A673 (cell line): ENCODE data around the gene TTLL11.

ENCODE experiments used
- EZH2 ChIP-seq: fragments of 200-600 bp; sonication (generic); IDR thresholded peaks from 2 replicates; pipeline ENCODE4 v1.6.1; 2017; ENCODE audit warnings: borderline replicate concordance, low read depth, mild to moderate bottlenecking, mixed read lengths, antibody characterized with exemption, low read length; ENCODE audit not compliant: poor library complexity, severe bottlenecking
- TF ChIP-seq, protein P1 (sequence below): fragments of 300-800, 200-600 bp; sonication (generic); conservative IDR thresholded peaks from 2 replicates; pipeline ENCODE4 v1.5.1; 2017; ENCODE audit warnings: low read depth, mild to moderate bottlenecking, antibody characterized with exemption, low read length, moderate library complexity, mixed read lengths

DNA sequence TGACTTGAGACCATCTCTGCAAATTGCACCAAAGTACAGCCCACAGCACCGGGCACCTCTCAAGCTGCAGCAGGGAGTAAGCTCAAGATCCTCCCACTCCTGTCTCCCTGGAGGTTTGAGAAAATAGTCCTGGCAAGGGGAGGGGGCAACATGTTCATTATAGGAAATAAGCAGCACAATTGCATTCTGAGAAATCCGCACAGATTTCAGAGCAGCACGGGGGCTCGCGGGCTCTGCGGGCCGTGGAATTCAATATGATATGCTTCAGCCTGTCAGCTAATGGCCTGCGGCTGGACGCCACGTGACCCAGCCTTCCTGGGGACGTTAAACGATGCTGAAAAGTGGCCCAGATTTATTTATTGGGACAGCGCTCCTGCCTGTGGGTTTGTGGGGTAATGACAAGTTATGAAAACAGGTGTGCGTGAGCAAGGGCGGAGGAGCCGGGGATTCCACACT lies 285.3 kb downstream of the TTLL11 start:
- TF ChIP-seq, protein P1, sequence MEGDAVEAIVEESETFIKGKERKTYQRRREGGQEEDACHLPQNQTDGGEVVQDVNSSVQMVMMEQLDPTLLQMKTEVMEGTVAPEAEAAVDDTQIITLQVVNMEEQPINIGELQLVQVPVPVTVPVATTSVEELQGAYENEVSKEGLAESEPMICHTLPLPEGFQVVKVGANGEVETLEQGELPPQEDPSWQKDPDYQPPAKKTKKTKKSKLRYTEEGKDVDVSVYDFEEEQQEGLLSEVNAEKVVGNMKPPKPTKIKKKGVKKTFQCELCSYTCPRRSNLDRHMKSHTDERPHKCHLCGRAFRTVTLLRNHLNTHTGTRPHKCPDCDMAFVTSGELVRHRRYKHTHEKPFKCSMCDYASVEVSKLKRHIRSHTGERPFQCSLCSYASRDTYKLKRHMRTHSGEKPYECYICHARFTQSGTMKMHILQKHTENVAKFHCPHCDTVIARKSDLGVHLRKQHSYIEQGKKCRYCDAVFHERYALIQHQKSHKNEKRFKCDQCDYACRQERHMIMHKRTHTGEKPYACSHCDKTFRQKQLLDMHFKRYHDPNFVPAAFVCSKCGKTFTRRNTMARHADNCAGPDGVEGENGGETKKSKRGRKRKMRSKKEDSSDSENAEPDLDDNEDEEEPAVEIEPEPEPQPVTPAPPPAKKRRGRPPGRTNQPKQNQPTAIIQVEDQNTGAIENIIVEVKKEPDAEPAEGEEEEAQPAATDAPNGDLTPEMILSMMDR: no peak
- no peak for TF ChIP-seq EZH2
